Epidermal melanocyte (primary cell): ENCODE results near the gene BUD23.
"Not testable (repeated sequence)": the region's sequence is repeated elsewhere in the genome, so short reads cannot be mapped to it uniquely, and the experiment has no call there.

Experiments used
- DNase-seq: peaks from one replicate; pipeline ENCODE4 v3.0.0; 2011; ENCODE audit warnings: low spot score; ENCODE audit not compliant: insufficient read length

The BUD23 gene

GRCh38 chr7:73668103-73668885 is 15.1 kb upstream of the BUD23 start:
- DNase-seq = peak; percentile 40

GRCh38 chr7:73668886-73669230 is 14.5 kb upstream of the BUD23 start:
- DNase-seq = no peak

- DNase-seq = no peak
Observed at GRCh38 chr7:73669288-73669701, 14.1 kb upstream of the BUD23 start.

- no peak for DNase-seq
Observed at GRCh38 chr7:73669858-73670385, 13.5 kb upstream of the BUD23 start.

GRCh38 chr7:73671322-73671661 is 12.1 kb upstream of the BUD23 start:
- no peak for DNase-seq

- DNase-seq = no peak
Observed at GRCh38 chr7:73671857-73672445, 11.4 kb upstream of the BUD23 start.

GRCh38 chr7:73674468-73675124 is 8.8 kb upstream of the BUD23 start:
- no peak for DNase-seq

- DNase-seq = not testable (repeated sequence)
Observed at GRCh38 chr7:73676062-73676461, 7.3 kb upstream of the BUD23 start.

GRCh38 chr7:73678862-73679261 is 4.5 kb upstream of the BUD23 start:
- no peak for DNase-seq

GRCh38 chr7:73679709-73680108 is 3.7 kb upstream of the BUD23 start:
- no peak for DNase-seq

GRCh38 chr7:73680501-73680900 is 2.9 kb upstream of the BUD23 start:
- DNase-seq = no peak

- DNase-seq = no peak
Observed at GRCh38 chr7:73681031-73681430, 2.4 kb upstream of the BUD23 start.

- DNase-seq = peak; percentile 12
Observed at GRCh38 chr7:73682745-73683055, 697 bp upstream of the BUD23 start.

- DNase-seq = peak; percentile 7
Observed at GRCh38 chr7:73683788-73684693, 644 bp downstream of the BUD23 start.

GRCh38 chr7:73685311-73685710 is 1.9 kb downstream of the BUD23 start:
- no peak for DNase-seq

GRCh38 chr7:73688288-73688687 is 4.9 kb downstream of the BUD23 start:
- DNase-seq = no peak

GRCh38 chr7:73690646-73691045 is 7.2 kb downstream of the BUD23 start:
- DNase-seq = peak; percentile 7

- peak; percentile 9 for DNase-seq
Observed at GRCh38 chr7:73696372-73696771, 13.0 kb downstream of the BUD23 start.

- DNase-seq = no peak
Observed at GRCh38 chr7:73698410-73698809, 15.0 kb downstream of the BUD23 start.

- no peak for DNase-seq
Observed at GRCh38 chr7:73699370-73700068, 16.1 kb downstream of the BUD23 start.

- DNase-seq = no peak
Observed at GRCh38 chr7:73700069-73700423, 16.6 kb downstream of the BUD23 start.
